ENCODE data around the gene FBXW12. TPM values are rescaled to one million over a fixed set of nuclear protein-coding genes. Genes with fewer than 3 reads are reported as not detected.

The FBXW12 gene
- polyA plus RNA-seq, 3 donors: 0.50 to 0.77 (median 0.65) TPM

Other genes with a start within 250 kb of the FBXW12 start
- gene CDC25A, start 183.8 kb upstream of the FBXW12 start, polyA plus RNA-seq (ENCODE audit: insufficient read length in 3 of 3): 10 to 100 TPM in 2 of 3 donors, 1 to 10 TPM in 1; 8.2 to 13.7 (median 13.2) TPM
- 1 to 10 TPM in 2 of 3 donors, under 1 TPM in 1; 0.51 to 1.7 (median 1.1) TPM for gene CAMP, start 148.7 kb upstream of the FBXW12 start, polyA plus RNA-seq (ENCODE audit: insufficient read length in 3 of 3)
- 10 to 100 TPM; 16.0 to 22.1 (median 17.5) TPM for gene ZNF589, start 131.1 kb upstream of the FBXW12 start, polyA plus RNA-seq (ENCODE audit: insufficient read length in 3 of 3)
- 10 to 100 TPM; 27.8 to 33.3 (median 29.7) TPM for gene NME6, start 70.9 kb upstream of the FBXW12 start, polyA plus RNA-seq (ENCODE audit: insufficient read length in 3 of 3)
- under 1 TPM in 2 of 3 donors, not detected in 1; 0.24 to 0.61 TPM for gene SPINK8, start 38.6 kb upstream of the FBXW12 start, polyA plus RNA-seq (ENCODE audit: insufficient read length in 3 of 3)
- 100 to 1,000 TPM; 190 to 238 (median 200) TPM for gene PLXNB1, start 57.9 kb downstream of the FBXW12 start, polyA plus RNA-seq (ENCODE audit: insufficient read length in 3 of 3)
- 10 to 100 TPM; 25.5 to 28.8 (median 26.2) TPM for gene CCDC51, start 67.9 kb downstream of the FBXW12 start, polyA plus RNA-seq (ENCODE audit: insufficient read length in 3 of 3)
- 100 to 1,000 TPM; 264 to 326 (median 318) TPM for gene TMA7, start 68.0 kb downstream of the FBXW12 start, polyA plus RNA-seq (ENCODE audit: insufficient read length in 3 of 3)
- 10 to 100 TPM; 12.7 to 14.9 (median 13.1) TPM for gene ATRIP, start 74.5 kb downstream of the FBXW12 start, polyA plus RNA-seq (ENCODE audit: insufficient read length in 3 of 3)
- 100 to 1,000 TPM in 2 of 3 donors, 10 to 100 TPM in 1; 93.2 to 120 (median 101) TPM for gene SHISA5, start 132.0 kb downstream of the FBXW12 start, polyA plus RNA-seq (ENCODE audit: insufficient read length in 3 of 3)
- gene PFKFB4, start 184.6 kb downstream of the FBXW12 start, polyA plus RNA-seq (ENCODE audit: insufficient read length in 3 of 3): 10 to 100 TPM in 1 of 3 donors, 1 to 10 TPM in 2; 4.0 to 12.8 (median 5.2) TPM
- under 1 TPM; 0.26 to 0.41 (median 0.30) TPM for gene UCN2, start 191.6 kb downstream of the FBXW12 start, polyA plus RNA-seq (ENCODE audit: insufficient read length in 3 of 3)
- 10 to 100 TPM; 15.5 to 31.0 (median 30.0) TPM for gene COL7A1, start 223.1 kb downstream of the FBXW12 start, polyA plus RNA-seq (ENCODE audit: insufficient read length in 3 of 3)
- 100 to 1,000 TPM; 268 to 311 (median 285) TPM for gene UQCRC1, start 237.4 kb downstream of the FBXW12 start, polyA plus RNA-seq (ENCODE audit: insufficient read length in 3 of 3)
- under 1 TPM in 1 of 3 donors, not detected in 2; 0.30 TPM for gene TMEM89, start 249.6 kb downstream of the FBXW12 start, polyA plus RNA-seq (ENCODE audit: insufficient read length in 3 of 3)

All from renal cortex interstitium (tissue), 3 donors.